HepG2 (cell line): ENCODE results near the gene NAT9. TPM values are rescaled to one million over a fixed set of nuclear protein-coding genes. Genes with fewer than 3 reads are reported as not detected.

Experiments
- ARNT2 ChIP-seq: sonication (generic); formaldehyde crosslinking; IDR thresholded peaks from 2 replicates; pipeline ENCODE4 v1.8.0; 2022; ENCODE audit warnings: mild to moderate bottlenecking, low read depth, missing genetic modification reagents, moderate library complexity
- CCAR2 ChIP-seq: fragments of 200-400 bp; formaldehyde crosslinking; optimal IDR thresholded peaks from 2 replicates; pipeline ENCODE3; 2018; ENCODE audit warnings: low read depth, mild to moderate bottlenecking, low read length, moderate library complexity
- HDAC2 ChIP-seq: sonication (generic); formaldehyde crosslinking; IDR thresholded peaks from 2 replicates; pipeline ENCODE4 v1.4.0; 2020; ENCODE audit warnings: missing genetic modification reagents
- HDAC6 ChIP-seq: fragments of 200-600 bp; sonication (generic); IDR thresholded peaks from 2 replicates; pipeline ENCODE4 v1.7.0; 2017; ENCODE audit warnings: mild to moderate bottlenecking, antibody characterized with exemption, low read length, low read depth
- NCOA1 ChIP-seq: sonication (generic); formaldehyde crosslinking; IDR thresholded peaks from 2 replicates; pipeline ENCODE4 v1.9.0; 2021; ENCODE audit warnings: missing genetic modification reagents
- NFIC ChIP-seq: IDR thresholded peaks from 2 replicates; pipeline ENCODE4 v1.6.1; 2012; ENCODE audit warnings: mild to moderate bottlenecking, low read length, inconsistent platforms
- YY1 ChIP-seq: IDR thresholded peaks from 2 replicates; pipeline ENCODE4 v1.6.1; 2011; ENCODE audit warnings: low read length, low read depth, moderate library complexity, mild to moderate bottlenecking; ENCODE audit not compliant: insufficient read depth, insufficient replicate concordance
- ZNF253 ChIP-seq: sonication (generic); formaldehyde crosslinking; IDR thresholded peaks from 2 replicates; pipeline ENCODE4 v1.8.0; 2022; ENCODE audit warnings: mild to moderate bottlenecking, missing genetic modification reagents, borderline replicate concordance
- ZNF670 ChIP-seq: sonication (generic); formaldehyde crosslinking; IDR thresholded peaks from 2 replicates; pipeline ENCODE4 v1.8.0; 2022; ENCODE audit warnings: mild to moderate bottlenecking, missing genetic modification reagents, borderline replicate concordance
- ZNF7 ChIP-seq: IDR thresholded peaks from 2 replicates; pipeline ENCODE4 v1.6.1; 2016; ENCODE audit warnings: missing biosample characterization, missing genetic modification reagents
- ZNF790 ChIP-seq: sonication (generic); formaldehyde crosslinking; IDR thresholded peaks from 2 replicates; pipeline ENCODE4 v1.8.0; 2022; ENCODE audit warnings: missing genetic modification reagents, mild to moderate bottlenecking, borderline replicate concordance
- ZNF792 ChIP-seq: IDR thresholded peaks from 2 replicates; pipeline ENCODE4 v1.6.1; 2016
- polyA plus RNA-seq, 8 experiments: library from polyadenylated mRNA; depleted of rRNA in 3 of 8; stranded (reverse) in 7 of 8; unstranded in 1 of 8; fragments of >200 nt; fragmentation: Illumina TruSeq in 4 of 8; extraction: Trizol in 4 of 8; gene quantifications; 2 replicates each; pipeline versions ENCODE4 v1.2.1 to v1.2.3, GENCODE V29; 2011 to 2016; ENCODE audit warnings: low read depth in 4 of 8, missing spikeins in 1 of 8, mixed read lengths in 1 of 8; ENCODE audit not compliant: insufficient read depth in 1 of 8
- total RNA-seq, 5 experiments: library from RNA; depleted of rRNA; stranded (reverse); fragments of >200 nt; fragmentation: Illumina TruSeq; extraction: Trizol; gene quantifications; 2 replicates each; pipeline ENCODE4 v1.2.3, GENCODE V29; 2016; ENCODE audit warnings: low read depth in 1 of 5
- TF ChIP-seq, protein P1 (sequence below), 2 experiments: fragments of 450-650 bp in 1 of 2; sonication (generic) in 1 of 2; formaldehyde crosslinking in 1 of 2; IDR thresholded peaks; 2 replicates each; pipeline versions ENCODE4 v1.6.1 to v1.8.0; 2016 to 2022; ENCODE audit warnings: antibody characterized with exemption in 1 of 2, mild to moderate bottlenecking in 1 of 2, missing genetic modification reagents in 1 of 2
- TF ChIP-seq, protein P2 (sequence below): sonication (generic); formaldehyde crosslinking; IDR thresholded peaks from 2 replicates; pipeline ENCODE4 v1.4.0; 2020; ENCODE audit warnings: mild to moderate bottlenecking, missing genetic modification reagents
- TF ChIP-seq, protein P3 (sequence below): sonication (generic); formaldehyde crosslinking; IDR thresholded peaks from 2 replicates; pipeline ENCODE4 v1.5.0; 2020; ENCODE audit warnings: missing genetic modification reagents, mild to moderate bottlenecking, borderline replicate concordance
- TF ChIP-seq, protein P4 (sequence below): sonication (generic); formaldehyde crosslinking; IDR thresholded peaks from 2 replicates; pipeline ENCODE4 v1.5.1; 2020; ENCODE audit warnings: missing genetic modification reagents, mild to moderate bottlenecking, borderline replicate concordance

The NAT9 gene
- total and polyA plus RNA-seq, 2 of the 13 experiments (the other 11 are each of a cell fraction or from before 2014, with no cell fraction given): 39.7 to 44.2 TPM

DNA sequence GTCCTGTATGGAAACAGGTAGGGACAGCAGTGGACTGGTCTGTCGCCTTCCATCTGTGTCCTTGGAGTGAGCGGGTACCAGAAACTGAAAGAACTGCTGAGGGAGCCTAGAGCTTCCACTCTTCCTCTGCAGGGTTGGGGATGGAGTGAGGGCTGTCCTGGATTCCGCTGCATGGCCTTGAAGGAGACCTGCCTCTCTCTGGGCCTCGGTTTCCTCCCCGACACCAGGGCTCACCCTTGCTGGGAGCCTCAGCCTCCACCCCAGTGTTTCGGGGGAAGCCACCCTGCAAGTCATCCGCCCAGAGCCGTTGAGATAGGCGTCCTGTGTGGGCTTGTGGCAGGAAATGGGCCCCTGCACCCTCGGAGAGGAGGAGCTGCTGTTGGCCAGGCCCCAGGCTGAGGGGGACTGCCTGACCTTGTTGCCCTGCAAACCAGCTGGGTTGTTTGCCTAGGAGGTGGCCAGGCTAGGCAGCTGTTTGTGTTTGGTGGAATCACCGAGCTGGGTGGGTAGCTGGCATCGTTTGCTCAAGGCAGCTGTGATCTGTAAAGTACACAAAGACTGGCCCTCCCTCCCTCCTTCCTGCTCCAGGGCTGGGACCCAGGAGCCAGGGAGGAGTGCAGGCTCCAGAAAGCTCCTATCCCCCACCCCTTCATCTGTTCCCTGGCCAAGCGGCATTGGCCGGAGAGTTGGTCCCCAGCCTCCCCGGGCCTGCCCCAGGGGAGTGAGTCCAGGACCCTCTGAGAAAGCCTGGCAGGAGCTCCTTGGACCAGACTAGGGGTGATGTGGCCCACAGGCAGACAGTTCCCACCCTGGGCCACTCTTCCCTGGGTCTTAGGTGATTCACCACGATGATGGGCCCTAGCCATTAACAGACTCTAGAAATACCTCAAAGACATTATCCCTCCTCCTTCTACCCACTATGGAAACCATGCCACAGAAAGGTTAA, 37.8 kb downstream of the NAT9 start (continued):
- TF ChIP-seq, protein P1, sequence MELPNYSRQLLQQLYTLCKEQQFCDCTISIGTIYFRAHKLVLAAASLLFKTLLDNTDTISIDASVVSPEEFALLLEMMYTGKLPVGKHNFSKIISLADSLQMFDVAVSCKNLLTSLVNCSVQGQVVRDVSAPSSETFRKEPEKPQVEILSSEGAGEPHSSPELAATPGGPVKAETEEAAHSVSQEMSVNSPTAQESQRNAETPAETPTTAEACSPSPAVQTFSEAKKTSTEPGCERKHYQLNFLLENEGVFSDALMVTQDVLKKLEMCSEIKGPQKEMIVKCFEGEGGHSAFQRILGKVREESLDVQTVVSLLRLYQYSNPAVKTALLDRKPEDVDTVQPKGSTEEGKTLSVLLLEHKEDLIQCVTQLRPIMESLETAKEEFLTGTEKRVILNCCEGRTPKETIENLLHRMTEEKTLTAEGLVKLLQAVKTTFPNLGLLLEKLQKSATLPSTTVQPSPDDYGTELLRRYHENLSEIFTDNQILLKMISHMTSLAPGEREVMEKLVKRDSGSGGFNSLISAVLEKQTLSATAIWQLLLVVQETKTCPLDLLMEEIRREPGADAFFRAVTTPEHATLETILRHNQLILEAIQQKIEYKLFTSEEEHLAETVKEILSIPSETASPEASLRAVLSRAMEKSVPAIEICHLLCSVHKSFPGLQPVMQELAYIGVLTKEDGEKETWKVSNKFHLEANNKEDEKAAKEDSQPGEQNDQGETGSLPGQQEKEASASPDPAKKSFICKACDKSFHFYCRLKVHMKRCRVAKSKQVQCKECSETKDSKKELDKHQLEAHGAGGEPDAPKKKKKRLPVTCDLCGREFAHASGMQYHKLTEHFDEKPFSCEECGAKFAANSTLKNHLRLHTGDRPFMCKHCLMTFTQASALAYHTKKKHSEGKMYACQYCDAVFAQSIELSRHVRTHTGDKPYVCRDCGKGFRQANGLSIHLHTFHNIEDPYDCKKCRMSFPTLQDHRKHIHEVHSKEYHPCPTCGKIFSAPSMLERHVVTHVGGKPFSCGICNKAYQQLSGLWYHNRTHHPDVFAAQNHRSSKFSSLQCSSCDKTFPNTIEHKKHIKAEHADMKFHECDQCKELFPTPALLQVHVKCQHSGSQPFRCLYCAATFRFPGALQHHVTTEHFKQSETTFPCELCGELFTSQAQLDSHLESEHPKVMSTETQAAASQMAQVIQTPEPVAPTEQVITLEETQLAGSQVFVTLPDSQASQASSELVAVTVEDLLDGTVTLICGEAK (IDR thresholded peaks at IDR 0.05): no peak
- TF ChIP-seq, protein P1 (CRISPR knock-in tag; IDR thresholded peaks at IDR 0.05): 0 out of 2 replicates have a peak, but pooled peaks have one; percentile 9
- TF ChIP-seq, protein P2, sequence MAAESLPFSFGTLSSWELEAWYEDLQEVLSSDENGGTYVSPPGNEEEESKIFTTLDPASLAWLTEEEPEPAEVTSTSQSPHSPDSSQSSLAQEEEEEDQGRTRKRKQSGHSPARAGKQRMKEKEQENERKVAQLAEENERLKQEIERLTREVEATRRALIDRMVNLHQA (CRISPR knock-in tag): no peak
- no peak for TF ChIP-seq ZNF253 (CRISPR knock-in tag)
- no peak; the same call in 1 of the 2 replicates for TF ChIP-seq ZNF792 (CRISPR knock-in tag)
- no peak for TF ChIP-seq ARNT2 (CRISPR knock-in tag)
- TF ChIP-seq, protein P3, sequence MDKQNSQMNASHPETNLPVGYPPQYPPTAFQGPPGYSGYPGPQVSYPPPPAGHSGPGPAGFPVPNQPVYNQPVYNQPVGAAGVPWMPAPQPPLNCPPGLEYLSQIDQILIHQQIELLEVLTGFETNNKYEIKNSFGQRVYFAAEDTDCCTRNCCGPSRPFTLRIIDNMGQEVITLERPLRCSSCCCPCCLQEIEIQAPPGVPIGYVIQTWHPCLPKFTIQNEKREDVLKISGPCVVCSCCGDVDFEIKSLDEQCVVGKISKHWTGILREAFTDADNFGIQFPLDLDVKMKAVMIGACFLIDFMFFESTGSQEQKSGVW (CRISPR knock-in tag): no peak
- no peak for TF ChIP-seq ZNF670 (CRISPR knock-in tag)
- TF ChIP-seq NFIC: no peak
- no peak for TF ChIP-seq HDAC6
- TF ChIP-seq, protein P4, sequence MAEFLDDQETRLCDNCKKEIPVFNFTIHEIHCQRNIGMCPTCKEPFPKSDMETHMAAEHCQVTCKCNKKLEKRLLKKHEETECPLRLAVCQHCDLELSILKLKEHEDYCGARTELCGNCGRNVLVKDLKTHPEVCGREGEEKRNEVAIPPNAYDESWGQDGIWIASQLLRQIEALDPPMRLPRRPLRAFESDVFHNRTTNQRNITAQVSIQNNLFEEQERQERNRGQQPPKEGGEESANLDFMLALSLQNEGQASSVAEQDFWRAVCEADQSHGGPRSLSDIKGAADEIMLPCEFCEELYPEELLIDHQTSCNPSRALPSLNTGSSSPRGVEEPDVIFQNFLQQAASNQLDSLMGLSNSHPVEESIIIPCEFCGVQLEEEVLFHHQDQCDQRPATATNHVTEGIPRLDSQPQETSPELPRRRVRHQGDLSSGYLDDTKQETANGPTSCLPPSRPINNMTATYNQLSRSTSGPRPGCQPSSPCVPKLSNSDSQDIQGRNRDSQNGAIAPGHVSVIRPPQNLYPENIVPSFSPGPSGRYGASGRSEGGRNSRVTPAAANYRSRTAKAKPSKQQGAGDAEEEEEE (CRISPR knock-in tag): no peak
- no peak for TF ChIP-seq CCAR2
- TF ChIP-seq HDAC2: peak; percentile 93
- TF ChIP-seq NCOA1 (CRISPR knock-in tag): no peak
- TF ChIP-seq ZNF7: no peak
- TF ChIP-seq ZNF790 (CRISPR knock-in tag): no peak
- TF ChIP-seq YY1: no peak
